Large intestine (tissue), 3 donors: ENCODE results near the gene DNAH8. TPM values are rescaled to one million over a fixed set of nuclear protein-coding genes. Genes with fewer than 3 reads are reported as not detected.

Source experiments
- DNase-seq, 2 donors: peaks; one replicate each; pipeline versions ENCODE4 v3.0.0 to v3.0.0-alpha.2; 2013
- H3K27ac ChIP-seq: one replicate; pipeline ENCODE4 v1.5.1; 2013; ENCODE audit warnings: low read length
- H3K27me3 ChIP-seq: 2 replicates; pipeline ENCODE4 v1.6.1; 2013; ENCODE audit warnings: low read length; ENCODE audit not compliant: control insufficient read depth, insufficient read depth
- H3K36me3 ChIP-seq: 2 replicates; pipeline ENCODE4 v1.6.1; 2013; ENCODE audit warnings: low read length; ENCODE audit not compliant: control insufficient read depth, insufficient read depth
- H3K4me1 ChIP-seq: one replicate; pipeline ENCODE4 v1.6.1; 2013; ENCODE audit warnings: low read length; ENCODE audit not compliant: control insufficient read depth, insufficient read depth
- H3K4me3 ChIP-seq: one replicate; pipeline ENCODE4 v1.5.1; 2013; ENCODE audit warnings: low read length
- H3K9me3 ChIP-seq: one replicate; pipeline ENCODE4 v1.6.1; 2013; ENCODE audit warnings: mild to moderate bottlenecking, low read depth, low read length, moderate library complexity; ENCODE audit not compliant: control insufficient read depth
- WGBS: methylation state at CpG from one replicate; pipeline ENCODE4 v1.1.5; 2013; ENCODE audit warnings: low lambda C conversion rate; ENCODE audit not compliant: insufficient coverage; 5-methylcytosine and 5-hydroxymethylcytosine counted together
- polyA plus RNA-seq: library from polyadenylated mRNA; unstranded; fragments of 120-200 nt; gene quantifications from one replicate; pipeline ENCODE4 v1.2.1, GENCODE V29; 2013

The DNAH8 gene
- polyA plus RNA-seq, 1 donor = 0.01 TPM

DNA sequence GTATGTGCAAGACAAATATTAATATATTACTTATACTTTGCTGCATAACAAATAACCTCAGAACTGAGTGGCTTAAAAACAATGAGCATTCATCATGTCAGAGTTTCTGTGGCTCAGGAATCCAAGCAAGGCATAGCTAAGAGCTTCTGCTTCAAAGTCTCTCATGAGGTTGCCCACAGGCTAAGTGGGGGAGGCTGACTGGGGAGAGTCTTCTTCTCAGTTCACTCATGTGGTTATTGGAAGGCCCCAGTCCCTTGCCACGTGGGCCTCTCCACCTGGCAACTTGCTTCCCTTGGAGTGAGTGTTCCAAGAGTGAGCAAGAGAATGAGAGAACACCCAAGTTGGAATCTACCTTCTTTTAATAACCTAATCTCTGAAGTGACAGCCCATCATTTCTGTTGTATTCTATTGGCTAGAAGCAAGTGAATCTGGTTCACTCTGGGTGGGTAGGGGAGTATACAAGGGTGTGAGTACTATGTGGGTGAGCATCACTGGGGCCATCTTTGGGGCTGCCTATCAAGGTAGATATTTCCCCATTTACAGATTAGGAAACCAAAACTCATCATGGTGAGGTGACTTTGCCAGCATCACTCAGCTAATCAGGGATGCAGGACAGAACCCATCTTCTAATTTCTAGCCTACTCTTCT lies 36.0 kb downstream of the DNAH8 start:
- no peak overlapping the region for H3K27ac ChIP-seq
- H3K4me1 ChIP-seq = no peaks in the 10 kb centered on the region
- DNase-seq = no peak
- no peaks in the 10 kb centered on the region for H3K36me3 ChIP-seq
- no peaks in the 10 kb centered on the region for H3K9me3 ChIP-seq
- no peak overlapping the region for H3K4me3 ChIP-seq
- H3K27me3 ChIP-seq = no peaks in the 10 kb centered on the region
- no CpG with 5 or more reads among the region's 1 CpG for WGBS

DNA sequence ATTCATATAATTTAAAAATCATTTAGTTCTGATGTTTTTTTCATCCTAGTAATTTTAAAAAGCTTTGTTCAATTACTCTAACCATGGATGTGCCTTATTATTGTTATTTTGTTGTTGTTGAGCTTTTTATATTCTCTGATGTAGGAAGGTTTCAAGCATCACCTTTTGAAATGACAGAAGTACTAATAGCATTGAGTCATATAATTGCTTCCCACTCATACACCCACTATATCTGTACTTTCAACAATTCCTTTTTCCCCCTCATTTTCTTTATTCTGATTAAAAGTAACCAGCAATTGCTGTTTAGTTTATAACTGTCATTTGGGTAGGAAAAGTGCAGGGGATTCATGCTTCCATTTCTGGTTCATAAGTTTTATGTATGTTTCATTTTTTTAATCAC lies 38.6 kb downstream of the DNAH8 start:
- Histone ChIP-seq H3K4me1 (no peaks in the 10 kb centered on the region), H3K4me3 (no peak overlapping the region), H3K27ac (no peak overlapping the region), H3K9me3 (no peaks in the 10 kb centered on the region), H3K36me3 (no peaks in the 10 kb centered on the region), H3K27me3 (no peaks in the 10 kb centered on the region)
- no peak for DNase-seq

DNA sequence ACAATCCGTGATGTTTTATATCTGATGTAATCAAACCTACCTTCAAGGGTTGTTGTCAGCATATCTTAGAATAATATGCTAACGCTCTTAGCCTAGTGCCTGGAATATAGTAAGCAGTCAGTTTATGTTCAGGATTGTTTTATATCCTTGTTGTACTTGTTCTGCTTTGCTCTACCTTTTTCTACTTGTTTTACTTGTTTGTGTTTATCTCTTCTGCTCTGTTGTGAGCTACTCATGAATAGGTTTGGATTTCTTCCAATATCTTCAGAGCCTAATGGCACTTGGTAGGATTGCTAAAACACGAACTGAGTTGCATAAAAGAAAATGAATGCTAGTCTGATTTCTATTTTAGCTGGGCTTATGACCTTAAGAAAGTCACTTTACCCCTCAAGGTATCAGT lies 40.1 kb downstream of the DNAH8 start:
- no peaks in the 10 kb centered on the region for H3K4me1 ChIP-seq
- H3K36me3 ChIP-seq = no peaks in the 10 kb centered on the region
- DNase-seq = no peak
- no peak overlapping the region for H3K4me3 ChIP-seq
- no peaks in the 10 kb centered on the region for H3K27me3 ChIP-seq
- WGBS = no CpG with 5 or more reads among the region's 3 CpGs
- H3K9me3 ChIP-seq = no peaks in the 10 kb centered on the region
- no peak overlapping the region for H3K27ac ChIP-seq

DNA sequence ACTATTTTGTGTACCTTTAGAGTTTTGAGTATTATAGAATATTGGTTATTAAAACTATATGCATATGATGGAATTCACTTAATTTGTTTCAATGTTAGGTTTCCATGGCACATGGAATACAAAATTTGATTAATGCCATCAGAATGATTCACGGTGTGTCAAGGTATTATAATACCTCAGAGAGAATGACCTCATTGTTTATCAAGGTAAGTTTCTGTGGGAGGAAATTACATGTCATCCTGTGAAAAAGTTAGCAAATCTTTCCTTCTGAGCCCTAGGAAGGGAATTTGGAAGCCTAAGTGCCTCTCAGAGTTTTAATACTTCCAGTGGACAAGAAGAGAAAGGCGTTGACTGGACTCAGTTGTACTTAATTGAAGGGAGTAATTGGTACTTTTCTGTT lies 40.8 kb downstream of the DNAH8 start:
- no peaks in the 10 kb centered on the region for H3K4me1 ChIP-seq
- WGBS = no CpG with 5 or more reads among the region's 2 CpGs
- no peak overlapping the region for H3K4me3 ChIP-seq
- H3K27ac ChIP-seq = no peak overlapping the region
- H3K9me3 ChIP-seq = no peaks in the 10 kb centered on the region
- H3K27me3 ChIP-seq = no peaks in the 10 kb centered on the region
- H3K36me3 ChIP-seq = no peaks in the 10 kb centered on the region
- no peak for DNase-seq

DNA sequence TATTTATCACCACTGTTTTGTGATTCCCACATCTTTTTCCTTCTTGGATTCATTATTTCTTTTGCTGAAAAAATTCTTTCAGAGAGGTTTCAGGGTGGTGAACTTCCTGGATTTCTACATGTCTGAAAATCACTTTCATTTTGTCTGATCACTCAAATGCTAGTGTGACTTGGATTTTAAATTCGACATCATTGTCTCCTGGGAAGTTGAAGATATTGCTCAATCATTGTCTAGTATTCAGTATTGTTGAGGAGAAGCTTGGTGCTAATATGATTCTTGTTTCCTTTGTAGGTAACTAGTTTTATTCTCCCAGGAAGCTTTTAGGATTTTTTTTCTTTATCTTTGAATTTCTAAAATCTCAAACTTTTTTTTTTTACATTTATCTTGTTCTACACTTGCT lies 45.0 kb downstream of the DNAH8 start:
- Histone ChIP-seq H3K36me3 (no peaks in the 10 kb centered on the region), H3K4me3 (no peak overlapping the region), H3K4me1 (no peaks in the 10 kb centered on the region), H3K27me3 (no peaks in the 10 kb centered on the region), H3K27ac (no peak overlapping the region), H3K9me3 (no peaks in the 10 kb centered on the region)
- WGBS = no CpG with 5 or more reads among the region's 1 CpG
- DNase-seq = no peak

DNA sequence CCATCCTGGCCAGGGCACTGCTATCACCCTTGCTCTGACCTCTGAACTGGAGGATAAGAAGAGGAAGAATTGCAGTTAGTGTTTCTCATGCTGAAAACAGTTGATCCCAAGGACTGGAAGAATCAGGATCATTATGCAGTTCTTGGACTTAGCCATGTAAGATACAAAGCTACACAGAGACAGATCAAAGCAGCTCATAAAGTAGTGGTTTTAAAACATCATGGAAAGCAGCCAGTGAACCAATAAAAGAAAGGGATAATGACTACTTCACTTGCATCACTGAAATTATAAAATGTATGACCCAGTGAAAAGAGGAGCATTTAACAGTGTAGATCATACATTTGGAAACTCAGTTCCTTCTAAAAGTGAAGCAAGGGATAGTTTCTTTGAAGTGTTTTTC lies 47.7 kb downstream of the DNAH8 start:
- no peaks in the 10 kb centered on the region for H3K4me1 ChIP-seq
- DNase-seq = no peak
- H3K27me3 ChIP-seq = no peaks in the 10 kb centered on the region
- no peaks in the 10 kb centered on the region for H3K9me3 ChIP-seq
- H3K27ac ChIP-seq = no peak overlapping the region
- H3K4me3 ChIP-seq = no peak overlapping the region
- H3K36me3 ChIP-seq = no peaks in the 10 kb centered on the region

DNA sequence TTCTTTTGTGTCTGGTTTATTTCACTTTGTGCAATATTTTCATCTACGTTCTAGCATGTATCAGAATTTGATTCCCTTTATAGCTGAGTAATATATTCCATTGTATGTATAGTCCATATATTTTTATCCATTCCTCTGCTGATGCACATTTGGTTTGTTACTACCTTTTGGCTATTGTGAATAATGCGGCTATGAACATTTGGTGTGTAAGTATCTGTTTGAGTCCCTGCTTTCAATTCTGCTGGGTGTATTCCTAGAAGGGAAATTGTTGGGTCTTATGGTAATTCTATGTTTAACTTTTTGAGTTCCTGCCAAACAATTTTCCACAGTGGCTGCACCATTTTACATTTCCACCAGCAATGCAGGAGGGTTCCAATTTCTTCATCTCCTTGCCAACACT lies 52.4 kb downstream of the DNAH8 start:
- H3K4me3 ChIP-seq = no peak overlapping the region
- H3K4me1 ChIP-seq = no peaks in the 10 kb centered on the region
- no peaks in the 10 kb centered on the region for H3K27me3 ChIP-seq
- 100% methylated on average over 1 of the region's 2 CpGs for WGBS
- no peaks in the 10 kb centered on the region for H3K36me3 ChIP-seq
- no peak overlapping the region for H3K27ac ChIP-seq
- H3K9me3 ChIP-seq = no peaks in the 10 kb centered on the region
- DNase-seq = no peak

DNA sequence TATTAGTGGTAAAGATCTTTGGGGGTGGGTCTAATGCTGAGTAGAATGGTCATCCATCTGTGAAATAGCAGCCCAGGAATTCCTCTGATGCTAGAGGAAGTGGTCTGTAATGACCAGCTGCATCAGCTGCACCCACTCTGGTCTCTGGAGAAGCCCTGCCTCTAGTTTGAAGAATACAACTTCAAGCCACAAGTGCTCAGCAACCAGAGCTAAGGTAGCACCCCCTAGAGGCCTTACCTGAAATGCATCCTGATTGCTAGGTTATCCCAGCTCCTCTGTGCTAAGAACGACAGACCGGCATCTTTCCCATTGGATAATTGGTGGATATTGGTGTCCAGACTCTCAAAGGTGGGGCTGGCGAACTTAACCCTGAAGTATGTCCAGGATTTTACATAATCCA lies 58.2 kb downstream of the DNAH8 start:
- Histone ChIP-seq H3K36me3 (no peaks in the 10 kb centered on the region), H3K9me3 (no peaks in the 10 kb centered on the region), H3K4me1 (no peaks in the 10 kb centered on the region), H3K4me3 (no peak overlapping the region), H3K27me3 (no peaks in the 10 kb centered on the region), H3K27ac (no peak overlapping the region)
- no peak for DNase-seq
- no CpG with 5 or more reads among the region's 3 CpGs for WGBS

DNA sequence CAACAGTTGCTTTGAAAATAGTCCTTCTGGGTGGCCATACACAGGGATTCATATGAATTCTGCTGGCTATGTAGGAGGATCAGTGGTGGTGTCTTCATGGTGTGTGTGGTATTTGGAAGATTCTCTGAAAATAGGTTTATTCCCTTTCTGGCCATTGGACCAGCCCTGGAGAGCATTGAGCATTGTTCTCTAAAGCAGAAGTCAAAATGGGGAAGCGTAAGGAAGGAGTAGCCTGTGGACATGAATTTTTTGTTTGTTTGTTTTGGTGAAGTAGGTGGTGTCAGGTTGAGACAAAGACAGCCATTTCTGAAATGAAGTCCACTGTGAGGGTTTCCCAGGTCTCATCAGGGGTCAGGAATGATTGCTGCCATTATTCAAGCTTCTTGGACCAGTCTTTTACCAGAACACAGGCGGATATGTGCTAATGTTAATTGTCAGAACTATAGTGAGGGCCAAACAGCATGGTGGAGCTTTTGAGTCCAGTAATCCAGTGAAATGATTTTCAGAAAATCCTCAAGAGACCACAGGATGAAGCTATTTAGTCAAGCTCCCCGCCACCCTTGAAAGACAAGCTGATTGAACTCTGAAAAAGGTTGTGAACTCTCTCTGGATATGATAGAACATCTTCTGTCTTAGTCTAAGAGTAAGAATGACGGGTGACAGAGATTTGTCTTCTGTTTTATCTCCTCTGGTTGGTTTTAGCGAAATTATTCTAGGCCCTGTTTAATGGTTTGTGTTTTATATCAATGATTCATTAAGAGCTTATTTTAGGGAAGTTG lies 60.0 kb downstream of the DNAH8 start:
- no peak overlapping the region for H3K27ac ChIP-seq
- H3K9me3 ChIP-seq = no peaks in the 10 kb centered on the region
- no peaks in the 10 kb centered on the region for H3K27me3 ChIP-seq
- no peak for DNase-seq
- no peaks in the 10 kb centered on the region for H3K4me1 ChIP-seq
- H3K4me3 ChIP-seq = no peak overlapping the region
- WGBS = 100% methylated on average over 1 of the region's 5 CpGs
- H3K36me3 ChIP-seq = no peaks in the 10 kb centered on the region

DNA sequence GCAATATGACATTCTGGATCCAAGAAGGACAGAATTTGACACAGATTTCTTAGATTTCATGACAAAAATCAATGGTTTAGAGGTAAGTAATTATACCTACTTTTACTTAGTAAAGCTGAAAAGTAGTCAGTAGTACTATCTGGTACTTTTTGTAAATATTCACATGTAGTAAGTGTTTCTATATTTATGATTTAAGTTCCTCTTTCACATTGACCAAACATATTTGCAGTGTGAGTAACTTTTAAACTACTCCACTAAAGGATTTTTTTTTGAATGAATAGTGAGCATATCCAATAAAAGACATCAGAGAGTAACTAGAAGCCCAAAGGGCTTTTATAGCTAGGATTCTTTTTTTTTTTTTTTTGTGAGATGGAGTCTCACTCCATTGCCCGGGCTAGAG lies 60.8 kb downstream of the DNAH8 start:
- no peaks in the 10 kb centered on the region for H3K9me3 ChIP-seq
- H3K4me1 ChIP-seq = no peaks in the 10 kb centered on the region
- no CpG with 5 or more reads among the region's 1 CpG for WGBS
- no peak overlapping the region for H3K27ac ChIP-seq
- no peak for DNase-seq
- no peaks in the 10 kb centered on the region for H3K36me3 ChIP-seq
- H3K27me3 ChIP-seq = no peaks in the 10 kb centered on the region
- no peak overlapping the region for H3K4me3 ChIP-seq

DNA sequence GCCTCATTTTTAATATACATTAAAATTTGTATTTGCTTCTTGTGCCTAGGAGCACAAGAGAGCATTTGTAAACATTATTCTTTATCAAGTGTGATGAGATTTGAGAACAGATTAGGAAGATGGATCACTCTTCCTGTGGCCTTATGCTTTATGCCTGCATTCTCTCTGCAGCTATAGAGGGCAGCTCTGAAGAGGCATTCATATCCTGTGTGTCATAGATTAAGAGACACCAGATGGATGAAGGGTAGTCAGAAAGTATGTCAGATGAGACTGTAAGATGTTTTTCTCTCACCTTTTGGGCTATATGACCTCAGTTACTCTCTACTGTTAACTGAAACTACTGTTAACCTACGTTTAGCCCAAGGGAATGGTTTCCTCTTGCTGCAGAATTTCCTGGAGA lies 61.4 kb downstream of the DNAH8 start:
- no peaks in the 10 kb centered on the region for H3K36me3 ChIP-seq
- H3K4me3 ChIP-seq = no peak overlapping the region
- WGBS = 71% methylated on average over 1 of the region's 1 CpG
- H3K27ac ChIP-seq = no peak overlapping the region
- no peaks in the 10 kb centered on the region for H3K4me1 ChIP-seq
- no peak for DNase-seq
- H3K27me3 ChIP-seq = no peaks in the 10 kb centered on the region
- H3K9me3 ChIP-seq = no peaks in the 10 kb centered on the region
